Trophoblast cell (in vitro differentiated cells and primary cell): Measurements from ENCODE around the gene SMCO2.
A peak's percentile ranks its signal among the peaks of the same experiment; 100 is the strongest.

Experiments used
- DNase-seq, 2 donors: peaks; one replicate each; pipeline ENCODE4 v3.0.0-alpha.2; 2016
- H2AFZ ChIP-seq: 2 replicates; pipeline ENCODE4 v1.6.1; 2013; ENCODE audit warnings: low read length, moderate library complexity, mild to moderate bottlenecking; ENCODE audit not compliant: insufficient read depth, poor library complexity
- H2AK5ac ChIP-seq: 2 replicates; pipeline ENCODE4 v1.6.1; 2013; ENCODE audit warnings: mild to moderate bottlenecking, low read length
- H2BK120ac ChIP-seq: 2 replicates; pipeline ENCODE4 v1.6.1; 2013; ENCODE audit warnings: low read length, mild to moderate bottlenecking, moderate library complexity; ENCODE audit not compliant: insufficient read depth, poor library complexity
- H2BK12ac ChIP-seq: 2 replicates; pipeline ENCODE4 v1.6.1; 2013; ENCODE audit warnings: mild to moderate bottlenecking, low read length, moderate library complexity
- H2BK5ac ChIP-seq: 2 replicates; pipeline ENCODE4 v1.6.1; 2013; ENCODE audit warnings: low read length, low read depth, moderate library complexity, mild to moderate bottlenecking; ENCODE audit not compliant: poor library complexity
- H3K14ac ChIP-seq: 2 replicates; pipeline ENCODE4 v1.6.1; 2013; ENCODE audit warnings: mild to moderate bottlenecking, low read length
- H3K18ac ChIP-seq: 2 replicates; pipeline ENCODE4 v1.6.1; 2013; ENCODE audit warnings: mild to moderate bottlenecking, low read length
- H3K23ac ChIP-seq: 2 replicates; pipeline ENCODE4 v1.6.1; 2013; ENCODE audit warnings: low read length
- H3K27ac ChIP-seq: 2 replicates; pipeline ENCODE4 v1.5.1; 2013; ENCODE audit warnings: low read depth, mild to moderate bottlenecking, inconsistent platforms, low read length, moderate library complexity
- H3K27me3 ChIP-seq: 2 replicates; pipeline ENCODE4 v1.6.1; 2013; ENCODE audit warnings: inconsistent platforms, mild to moderate bottlenecking, low read length, moderate library complexity; ENCODE audit not compliant: insufficient read depth
- H3K36me3 ChIP-seq, 2 experiments: 1 replicate in 1 of 2; 2 replicates in 1 of 2; pipeline ENCODE4 v1.6.1; 2013; ENCODE audit warnings: low read length in 2 of 2, mild to moderate bottlenecking in 2 of 2, moderate library complexity in 1 of 2; ENCODE audit not compliant: insufficient read depth in 2 of 2, control insufficient read depth in 1 of 2
- H3K4ac ChIP-seq: 2 replicates; pipeline ENCODE4 v1.6.1; 2013; ENCODE audit warnings: low read depth, mild to moderate bottlenecking, low read length, moderate library complexity
- H3K4me1 ChIP-seq, 2 experiments: 1 replicate in 1 of 2; 2 replicates in 1 of 2; pipeline ENCODE4 v1.6.1; 2013; ENCODE audit warnings: low read length in 2 of 2, mild to moderate bottlenecking in 2 of 2, moderate library complexity in 1 of 2; ENCODE audit not compliant: insufficient read depth in 2 of 2, control insufficient read depth in 1 of 2
- H3K4me2 ChIP-seq: 2 replicates; pipeline ENCODE4 v1.6.1; 2013; ENCODE audit warnings: inconsistent platforms, mild to moderate bottlenecking, low read length, moderate library complexity
- H3K4me3 ChIP-seq: 2 replicates; pipeline ENCODE4 v1.5.1; 2013; ENCODE audit warnings: mild to moderate bottlenecking, low read depth, low read length, inconsistent platforms
- H3K79me1 ChIP-seq: one replicate; pipeline ENCODE4 v1.6.1; 2013; ENCODE audit warnings: low read length
- H3K79me2 ChIP-seq: 2 replicates; pipeline ENCODE4 v1.6.1; 2013; ENCODE audit warnings: low read length, mild to moderate bottlenecking; ENCODE audit not compliant: control insufficient read depth, insufficient read depth, poor library complexity
- H3K9ac ChIP-seq: 2 replicates; pipeline ENCODE4 v1.6.1; 2013; ENCODE audit warnings: mild to moderate bottlenecking, low read length
- H3K9me3 ChIP-seq: 2 replicates; pipeline ENCODE4 v1.6.1; 2013; ENCODE audit warnings: low read depth, mild to moderate bottlenecking, control low read depth, inconsistent platforms, low read length; ENCODE audit not compliant: insufficient read depth
- H4K12ac ChIP-seq: 2 replicates; pipeline ENCODE4 v1.6.1; 2013; ENCODE audit warnings: low read depth, mild to moderate bottlenecking, low read length, moderate library complexity
- H4K8ac ChIP-seq: 2 replicates; pipeline ENCODE4 v1.6.1; 2013; ENCODE audit warnings: low read depth, mild to moderate bottlenecking, low read length, moderate library complexity
- H4K91ac ChIP-seq: one replicate; pipeline ENCODE4 v1.6.1; 2013; ENCODE audit warnings: low read depth, mild to moderate bottlenecking, low read length, moderate library complexity
- WGBS: extraction: QIAGEN DNeasy Blood & Tissue Kit; methylation state at CpG from one replicate; pipeline ENCODE4 v1.1.7; 2013; ENCODE audit warnings: missing lambda C conversion rate; ENCODE audit not compliant: insufficient read length, insufficient coverage; ENCODE audit errors: extremely low coverage; 5-methylcytosine and 5-hydroxymethylcytosine counted together

Gene SMCO2

GRCh38 chr12:27524839-27525753 lies 78.6 kb downstream of the SMCO2 start:
- peaks cover 3 to 6% of the 10 kb centered on the region in 2 experiments for H3K36me3 ChIP-seq
- peak overlapping the region; percentile 23 for H2BK120ac ChIP-seq
- H2AK5ac ChIP-seq: no peak overlapping the region
- H3K18ac ChIP-seq: no peak overlapping the region
- peak overlapping the region; percentile 67 for H3K4me3 ChIP-seq
- no peaks in the 10 kb centered on the region for H3K27me3 ChIP-seq
- peaks cover 14% of the 10 kb centered on the region for H3K79me2 ChIP-seq
- peaks cover 25% of the 10 kb centered on the region for H3K79me1 ChIP-seq
- H3K4me1 ChIP-seq: peaks cover 13 to 21% of the 10 kb centered on the region in 2 experiments
- DNase-seq: peak; percentile 13 to 28
- no peak overlapping the region for H4K12ac ChIP-seq
- H4K91ac ChIP-seq: peak overlapping the region; percentile 45
- peak overlapping the region; percentile 66 for H3K14ac ChIP-seq
- H2BK12ac ChIP-seq: no peak overlapping the region
- peak overlapping the region; percentile 30 for H2BK5ac ChIP-seq
- H3K27ac ChIP-seq: peak overlapping the region; percentile 57
- peak overlapping the region; percentile 78 for H3K4me2 ChIP-seq
- H3K9ac ChIP-seq: peak overlapping the region; percentile 78
- no CpG with 5 or more reads among the region's 16 CpGs for WGBS
- peak overlapping the region; percentile 85 for H3K4ac ChIP-seq
- H2AFZ ChIP-seq: no peak overlapping the region
- H3K9me3 ChIP-seq: no peaks in the 10 kb centered on the region
- H3K23ac ChIP-seq: no peak overlapping the region
- H4K8ac ChIP-seq: no peak overlapping the region

DNA sequence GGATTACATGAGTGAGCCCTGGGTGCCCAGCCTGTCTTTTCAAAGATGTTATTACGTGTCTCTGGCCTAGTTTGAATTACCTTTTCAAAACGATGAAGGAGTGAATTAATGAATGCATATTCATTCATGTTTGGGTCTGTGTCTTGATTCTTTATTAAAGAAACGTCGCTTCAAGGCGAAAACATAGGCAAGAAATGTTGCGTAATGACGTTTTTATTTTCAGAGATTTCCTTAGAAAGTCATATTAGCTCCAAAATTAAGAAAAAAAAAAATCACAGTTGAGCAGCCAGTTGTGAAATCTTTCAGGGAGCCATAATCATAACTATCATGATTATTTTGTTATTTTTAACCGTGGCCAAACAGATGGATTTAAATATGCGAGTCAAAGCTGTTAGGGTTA lies 81.0 kb downstream of the SMCO2 start:
- no peak overlapping the region for H2BK5ac ChIP-seq
- peaks cover 16% of the 10 kb centered on the region for H3K79me2 ChIP-seq
- H3K4ac ChIP-seq: peak overlapping the region; percentile 88
- peaks cover 9 to 10% of the 10 kb centered on the region in 2 experiments for H3K4me1 ChIP-seq
- H3K27me3 ChIP-seq: no peaks in the 10 kb centered on the region
- no peak overlapping the region for H2BK12ac ChIP-seq
- H3K23ac ChIP-seq: no peak overlapping the region
- H3K14ac ChIP-seq: no peak overlapping the region
- H4K12ac ChIP-seq: no peak overlapping the region
- H3K9me3 ChIP-seq: no peaks in the 10 kb centered on the region
- H3K18ac ChIP-seq: no peak overlapping the region
- H3K36me3 ChIP-seq: peaks cover 3 to 7% of the 10 kb centered on the region in 2 experiments
- no peak overlapping the region for H2BK120ac ChIP-seq
- H3K4me2 ChIP-seq: no peak overlapping the region
- no peak for DNase-seq
- H4K91ac ChIP-seq: no peak overlapping the region
- H3K4me3 ChIP-seq: no peak overlapping the region
- H3K9ac ChIP-seq: no peak overlapping the region
- no peak overlapping the region for H4K8ac ChIP-seq
- no peak overlapping the region for H2AFZ ChIP-seq
- no peak overlapping the region for H3K27ac ChIP-seq
- H2AK5ac ChIP-seq: no peak overlapping the region
- WGBS: no CpG with 5 or more reads among the region's 9 CpGs
- H3K79me1 ChIP-seq: peaks cover 16% of the 10 kb centered on the region

DNA sequence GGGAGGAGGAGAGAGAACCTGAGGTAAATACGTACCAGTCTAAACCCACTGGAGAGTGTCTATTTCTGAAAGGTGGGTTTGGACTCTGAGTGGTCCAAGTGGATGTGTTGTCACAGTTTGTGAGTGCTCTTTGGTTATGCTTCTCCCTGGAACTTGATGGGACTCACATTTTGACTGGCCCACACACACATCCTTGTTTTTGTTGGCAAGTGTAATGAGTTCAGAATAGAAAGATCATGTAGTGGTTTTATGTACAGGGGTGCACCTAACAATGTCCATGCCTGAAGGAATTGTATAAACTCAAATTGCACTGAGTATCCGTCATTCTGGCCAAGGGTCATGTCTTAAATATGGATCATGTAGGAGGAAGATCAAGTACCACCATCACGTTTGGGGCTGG lies 82.3 kb downstream of the SMCO2 start:
- Histone ChIP-seq H3K14ac (no peak overlapping the region), H4K91ac (no peak overlapping the region), H2AK5ac (no peak overlapping the region), H3K23ac (no peak overlapping the region), H3K4me3 (no peak overlapping the region), H3K9me3 (no peaks in the 10 kb centered on the region), H3K18ac (no peak overlapping the region), H3K79me1 (peaks cover 10% of the 10 kb centered on the region), H2BK12ac (no peak overlapping the region), H3K4me2 (no peak overlapping the region), H2BK120ac (no peak overlapping the region), H4K12ac (no peak overlapping the region), H3K36me3 (peaks cover 3 to 7% of the 10 kb centered on the region in 2 experiments), H2AFZ (no peak overlapping the region), H3K4ac (peak overlapping the region; percentile 43), H4K8ac (no peak overlapping the region), H2BK5ac (no peak overlapping the region), H3K27ac (no peak overlapping the region), H3K79me2 (peaks cover 15% of the 10 kb centered on the region), H3K4me1 (peaks cover 7 to 9% of the 10 kb centered on the region in 2 experiments), H3K9ac (no peak overlapping the region), H3K27me3 (no peaks in the 10 kb centered on the region)
- WGBS: no CpG with 5 or more reads among the region's 3 CpGs
- DNase-seq: no peak

GRCh38 chr12:27530157-27530922 lies 83.8 kb downstream of the SMCO2 start:
- H3K4me2 ChIP-seq: no peak overlapping the region
- H3K27ac ChIP-seq: no peak overlapping the region
- peaks cover 2% of the 10 kb centered on the region for H3K79me1 ChIP-seq
- H3K36me3 ChIP-seq: peaks cover 4 to 8% of the 10 kb centered on the region in 2 experiments
- H3K4me3 ChIP-seq: no peak overlapping the region
- no peak overlapping the region for H2AFZ ChIP-seq
- H2BK5ac ChIP-seq: no peak overlapping the region
- H3K27me3 ChIP-seq: no peaks in the 10 kb centered on the region
- no peak overlapping the region for H4K12ac ChIP-seq
- no peak overlapping the region for H3K23ac ChIP-seq
- H4K91ac ChIP-seq: no peak overlapping the region
- H2BK12ac ChIP-seq: no peak overlapping the region
- peaks cover 11 to 13% of the 10 kb centered on the region in 2 experiments for H3K4me1 ChIP-seq
- DNase-seq: peak in 1 of 2 donors; percentile 21
- no peak overlapping the region for H4K8ac ChIP-seq
- H3K14ac ChIP-seq: no peak overlapping the region
- no peak overlapping the region for H3K18ac ChIP-seq
- no peak overlapping the region for H2AK5ac ChIP-seq
- no CpG with 5 or more reads among the region's 7 CpGs for WGBS
- peaks cover 9% of the 10 kb centered on the region for H3K79me2 ChIP-seq
- H2BK120ac ChIP-seq: no peak overlapping the region
- H3K9me3 ChIP-seq: no peaks in the 10 kb centered on the region
- peak overlapping the region; percentile 65 for H3K4ac ChIP-seq
- H3K9ac ChIP-seq: no peak overlapping the region
